Hypothalamus (tissue), 51 donors: ENCODE measurements around the gene SIL1.

ENCODE experiments used
- DNase-seq, 51 donors: peaks; one replicate each; lab custom pipeline; 2025; lab: John Stamatoyannopoulos, UW

Gene SIL1

GRCh38 chr5:138951091-138951985 is 246.8 kb downstream of the SIL1 start:
- DNase-seq: no peak

- peak in 31 of 51 donors; percentile 33 to 88 (median 61) for DNase-seq
Measured at GRCh38 chr5:138950421-138951031, 247.6 kb downstream of the SIL1 start.

- peak in 3 of 51 donors; percentile 43 to 58 (median 57) for DNase-seq
Measured at GRCh38 chr5:138949988-138950387, 248.2 kb downstream of the SIL1 start.

GRCh38 chr5:138949223-138949574 is 249.0 kb downstream of the SIL1 start:
- no peak for DNase-seq

- DNase-seq: no peak
Measured at GRCh38 chr5:138948471-138949222, 249.5 kb downstream of the SIL1 start.

- DNase-seq: no peak
Measured at GRCh38 chr5:138947780-138948179, 250.4 kb downstream of the SIL1 start.

- no peak for DNase-seq
Measured at GRCh38 chr5:138946831-138947560, 251.2 kb downstream of the SIL1 start.

GRCh38 chr5:138946241-138946623 is 251.9 kb downstream of the SIL1 start:
- peak in 34 of 51 donors; percentile 35 to 87 (median 72) for DNase-seq

GRCh38 chr5:138945421-138946240 is 252.5 kb downstream of the SIL1 start:
- peak in 16 of 51 donors; percentile 22 to 69 (median 44) for DNase-seq

GRCh38 chr5:138944527-138945322 is 253.4 kb downstream of the SIL1 start:
- no peak for DNase-seq

- no peak for DNase-seq
Measured at GRCh38 chr5:138943599-138944173, 254.5 kb downstream of the SIL1 start.

GRCh38 chr5:138942861-138943260 is 255.3 kb downstream of the SIL1 start:
- no peak for DNase-seq

GRCh38 chr5:138942066-138942465 is 256.1 kb downstream of the SIL1 start:
- no peak for DNase-seq

- no peak for DNase-seq
Measured at GRCh38 chr5:138938526-138938925, 259.6 kb downstream of the SIL1 start.

- DNase-seq: no peak
Measured at GRCh38 chr5:138937392-138938387, 260.5 kb downstream of the SIL1 start.

- no peak for DNase-seq
Measured at GRCh38 chr5:138936968-138937345, 261.2 kb downstream of the SIL1 start.

- DNase-seq: no peak
Measured at GRCh38 chr5:138936225-138936967, 261.8 kb downstream of the SIL1 start.
